SK-N-SH treated with all-trans-retinoic acid at 6 μM for 48 hours (cell line): Measurements from ENCODE around the gene SLC30A4.

ENCODE experiments used
- ATAC-seq: fragments of 200-7000 bp; cut with Tn5 transposase; 3 replicates; pipeline ENCODE4 v1.9.1; 2020; ENCODE audit warnings: mild to moderate bottlenecking, moderate library complexity
- ARNTL ChIP-seq: fragments of 450-650 bp; formaldehyde crosslinking; IDR thresholded peaks from 2 replicates; pipeline ENCODE4 v1.5.0; 2020; ENCODE audit warnings: low read depth, mild to moderate bottlenecking, moderate library complexity, borderline replicate concordance
- CSDC2 ChIP-seq: fragments of 250-450 bp; sonication (Bioruptor Pico); IDR thresholded peaks from 2 replicates; pipeline ENCODE4 v1.5.0; 2020; ENCODE audit warnings: mild to moderate bottlenecking, moderate library complexity
- ESRRG ChIP-seq: fragments of 250-450 bp; sonication (Bioruptor Pico); IDR thresholded peaks from 2 replicates; pipeline ENCODE4 v1.6.1; 2021; ENCODE audit warnings: mild to moderate bottlenecking
- OSR1 ChIP-seq: fragments of 250-450 bp; sonication (Bioruptor Pico); IDR thresholded peaks from 2 replicates; pipeline ENCODE4 v1.8.0; 2022; ENCODE audit warnings: moderate library complexity, mild to moderate bottlenecking, inconsistent platforms
- PATZ1 ChIP-seq: fragments of 250-450 bp; sonication (Bioruptor Pico); IDR thresholded peaks from 2 replicates; pipeline ENCODE4 v1.8.0; 2020; ENCODE audit warnings: mild to moderate bottlenecking, moderate library complexity, borderline replicate concordance
- PPARA ChIP-seq: fragments of 250-450 bp; sonication (Bioruptor Pico); IDR thresholded peaks from 2 replicates; pipeline ENCODE4 v1.5.0; 2020; ENCODE audit warnings: mild to moderate bottlenecking, borderline replicate concordance
- RARB ChIP-seq: fragments of 250-450 bp; sonication (Bioruptor Pico); IDR thresholded peaks from 2 replicates; pipeline ENCODE4 v1.8.0; 2021; ENCODE audit warnings: mild to moderate bottlenecking, moderate library complexity
- SNAI2 ChIP-seq: fragments of 250-450 bp; sonication (Bioruptor Pico); IDR thresholded peaks from 2 replicates; pipeline ENCODE4 v1.5.0; 2020; ENCODE audit warnings: mild to moderate bottlenecking, moderate library complexity
- TCF4 ChIP-seq: fragments of 250-450 bp; sonication (Bioruptor Pico); IDR thresholded peaks from 2 replicates; pipeline ENCODE4 v1.8.0; 2021; ENCODE audit warnings: mild to moderate bottlenecking, moderate library complexity, borderline replicate concordance
- TOX ChIP-seq: fragments of 250-450 bp; sonication (Bioruptor Pico); IDR thresholded peaks from 2 replicates; pipeline ENCODE4 v1.8.0; 2021; ENCODE audit warnings: mild to moderate bottlenecking, moderate library complexity, borderline replicate concordance
- TSHZ2 ChIP-seq: fragments of 250-450 bp; sonication (Bioruptor Pico); IDR thresholded peaks from 2 replicates; pipeline ENCODE4 v1.5.0; 2020; ENCODE audit warnings: mild to moderate bottlenecking, moderate library complexity
- ZC3H10 ChIP-seq: fragments of 250-450 bp; sonication (Bioruptor Pico); IDR thresholded peaks from 2 replicates; pipeline ENCODE4 v1.5.1; 2021; ENCODE audit warnings: mild to moderate bottlenecking, moderate library complexity
- ZFP3 ChIP-seq: fragments of 250-450 bp; sonication (Bioruptor Pico); IDR thresholded peaks from 2 replicates; pipeline ENCODE4 v1.5.0; 2020; ENCODE audit warnings: mild to moderate bottlenecking, moderate library complexity
- ZFP30 ChIP-seq: fragments of 450-650 bp; formaldehyde crosslinking; IDR thresholded peaks from 2 replicates; pipeline ENCODE4 v1.5.0; 2022; ENCODE audit warnings: mild to moderate bottlenecking, moderate library complexity
- ZNF565 ChIP-seq: fragments of 450-650 bp; formaldehyde crosslinking; conservative IDR thresholded peaks from 2 replicates; pipeline ENCODE4 v1.5.0; 2020; ENCODE audit warnings: low read depth, mild to moderate bottlenecking, moderate library complexity
- ZNF70 ChIP-seq: fragments of 450-650 bp; formaldehyde crosslinking; IDR thresholded peaks from 2 replicates; pipeline ENCODE4 v1.5.0; 2020; ENCODE audit warnings: mild to moderate bottlenecking, moderate library complexity
- ZNF8 ChIP-seq: fragments of 450-650 bp; formaldehyde crosslinking; IDR thresholded peaks from 2 replicates; pipeline ENCODE4 v1.5.0; 2020; ENCODE audit warnings: mild to moderate bottlenecking, moderate library complexity
- TF ChIP-seq, protein P1 (sequence below): fragments of 250-450 bp; sonication (Bioruptor Pico); IDR thresholded peaks from 2 replicates; pipeline ENCODE4 v1.5.1; 2020; ENCODE audit warnings: low read depth, mild to moderate bottlenecking, moderate library complexity
- TF ChIP-seq, protein P2 (sequence below): fragments of 250-450 bp; sonication (Bioruptor Pico); IDR thresholded peaks from 2 replicates; pipeline ENCODE4 v1.8.0; 2021; ENCODE audit warnings: low read depth, mild to moderate bottlenecking, moderate library complexity, borderline replicate concordance

SLC30A4 gene

DNA sequence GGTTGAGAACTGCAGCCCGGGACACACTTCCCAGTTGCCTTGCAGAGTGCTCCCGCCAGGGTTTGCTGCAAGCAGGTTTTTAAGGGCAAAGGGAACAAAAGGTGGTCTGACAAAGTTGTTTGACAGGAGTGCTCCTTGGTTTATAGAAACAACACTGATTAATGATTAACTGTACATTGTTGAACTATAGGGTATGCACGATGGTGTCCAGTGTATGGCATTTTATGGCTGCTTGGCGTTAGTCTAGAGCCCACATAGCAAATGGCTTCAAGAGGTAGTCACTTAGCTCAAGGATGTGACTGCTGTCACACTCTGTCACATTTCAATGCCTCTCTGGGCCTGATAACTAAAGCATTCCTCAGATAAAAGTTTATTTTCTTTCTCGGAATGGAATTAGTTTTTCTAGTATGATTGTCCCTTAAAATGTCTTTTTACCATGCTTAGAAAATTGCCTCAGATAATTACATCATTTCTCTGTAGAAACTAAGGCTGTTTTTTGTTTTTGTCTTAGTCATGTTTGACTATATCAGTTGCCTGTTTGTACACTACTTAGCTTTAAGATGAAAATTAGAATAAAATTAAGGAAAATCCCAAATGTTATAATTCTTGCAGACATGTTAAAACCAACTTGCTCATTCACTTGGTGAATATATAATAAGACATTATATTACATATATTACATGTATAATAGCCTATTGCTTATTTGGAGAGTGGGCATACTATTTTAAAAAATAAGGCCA, 82.9 kb downstream of the SLC30A4 start (continued):
- TF ChIP-seq, protein P1, sequence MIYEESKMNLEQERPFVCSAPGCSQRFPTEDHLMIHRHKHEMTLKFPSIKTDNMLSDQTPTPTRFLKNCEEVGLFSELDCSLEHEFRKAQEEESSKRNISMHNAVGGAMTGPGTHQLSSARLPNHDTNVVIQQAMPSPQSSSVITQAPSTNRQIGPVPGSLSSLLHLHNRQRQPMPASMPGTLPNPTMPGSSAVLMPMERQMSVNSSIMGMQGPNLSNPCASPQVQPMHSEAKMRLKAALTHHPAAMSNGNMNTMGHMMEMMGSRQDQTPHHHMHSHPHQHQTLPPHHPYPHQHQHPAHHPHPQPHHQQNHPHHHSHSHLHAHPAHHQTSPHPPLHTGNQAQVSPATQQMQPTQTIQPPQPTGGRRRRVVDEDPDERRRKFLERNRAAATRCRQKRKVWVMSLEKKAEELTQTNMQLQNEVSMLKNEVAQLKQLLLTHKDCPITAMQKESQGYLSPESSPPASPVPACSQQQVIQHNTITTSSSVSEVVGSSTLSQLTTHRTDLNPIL = no peak
- no peak for TF ChIP-seq PATZ1 (CRISPR knock-in tag)
- no peak for TF ChIP-seq ZNF8 (CRISPR knock-in tag)
- no peak for TF ChIP-seq RARB (CRISPR knock-in tag)

DNA sequence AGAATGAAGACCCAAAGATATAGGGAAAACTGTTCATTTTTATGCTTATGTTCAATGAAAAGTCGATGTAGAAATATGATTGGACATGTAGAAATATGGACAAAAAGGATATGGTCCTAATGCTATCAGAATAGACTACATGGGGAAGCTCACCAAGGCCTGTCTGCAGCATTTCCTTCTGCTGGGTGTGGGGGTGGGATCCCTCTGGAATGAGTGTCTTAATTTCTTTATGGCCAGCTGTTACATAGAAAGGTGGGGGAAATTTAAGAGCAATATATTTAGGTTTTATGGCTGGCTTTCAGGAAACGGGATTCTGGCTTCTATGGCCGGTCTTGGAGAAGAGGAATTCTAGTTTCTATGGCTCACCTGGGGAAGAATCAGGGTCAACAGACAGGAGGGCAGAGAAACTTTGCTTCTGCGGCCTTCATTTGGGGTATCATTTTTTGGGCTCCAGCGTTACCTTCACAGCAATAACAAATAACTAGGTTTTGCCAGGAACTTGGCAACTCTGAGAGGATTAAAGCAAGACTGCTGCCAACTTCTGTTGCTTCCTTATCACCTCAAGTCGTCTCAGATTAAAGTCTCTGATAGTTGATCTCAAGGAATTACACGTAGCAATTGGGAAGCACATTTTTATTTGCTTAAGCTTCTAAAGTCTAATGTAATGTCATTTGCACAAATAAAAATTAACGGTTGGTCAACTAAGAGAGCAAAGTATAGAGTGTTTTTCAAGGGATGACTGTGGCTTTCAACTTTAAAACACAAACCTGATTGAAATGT, 87.2 kb downstream of the SLC30A4 start:
- ATAC-seq = no peak
- no peak for TF ChIP-seq ARNTL (CRISPR knock-in tag)
- TF ChIP-seq ESRRG = no peak
- TF ChIP-seq TCF4 (CRISPR knock-in tag) = no peak
- TF ChIP-seq ZFP3 (CRISPR knock-in tag) = no peak
- TF ChIP-seq, protein P2, sequence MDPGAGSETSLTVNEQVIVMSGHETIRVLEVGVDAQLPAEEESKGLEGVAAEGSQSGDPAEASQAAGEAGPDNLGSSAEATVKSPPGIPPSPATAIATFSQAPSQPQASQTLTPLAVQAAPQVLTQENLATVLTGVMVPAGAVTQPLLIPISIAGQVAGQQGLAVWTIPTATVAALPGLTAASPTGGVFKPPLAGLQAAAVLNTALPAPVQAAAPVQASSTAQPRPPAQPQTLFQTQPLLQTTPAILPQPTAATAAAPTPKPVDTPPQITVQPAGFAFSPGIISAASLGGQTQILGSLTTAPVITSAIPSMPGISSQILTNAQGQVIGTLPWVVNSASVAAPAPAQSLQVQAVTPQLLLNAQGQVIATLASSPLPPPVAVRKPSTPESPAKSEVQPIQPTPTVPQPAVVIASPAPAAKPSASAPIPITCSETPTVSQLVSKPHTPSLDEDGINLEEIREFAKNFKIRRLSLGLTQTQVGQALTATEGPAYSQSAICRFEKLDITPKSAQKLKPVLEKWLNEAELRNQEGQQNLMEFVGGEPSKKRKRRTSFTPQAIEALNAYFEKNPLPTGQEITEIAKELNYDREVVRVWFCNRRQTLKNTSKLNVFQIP (CRISPR knock-in tag) = no peak
- no peak for TF ChIP-seq ZC3H10
- TF ChIP-seq PATZ1 (CRISPR knock-in tag) = no peak
- no peak for TF ChIP-seq ZNF8 (CRISPR knock-in tag)
- TF ChIP-seq RARB (CRISPR knock-in tag) = no peak

DNA sequence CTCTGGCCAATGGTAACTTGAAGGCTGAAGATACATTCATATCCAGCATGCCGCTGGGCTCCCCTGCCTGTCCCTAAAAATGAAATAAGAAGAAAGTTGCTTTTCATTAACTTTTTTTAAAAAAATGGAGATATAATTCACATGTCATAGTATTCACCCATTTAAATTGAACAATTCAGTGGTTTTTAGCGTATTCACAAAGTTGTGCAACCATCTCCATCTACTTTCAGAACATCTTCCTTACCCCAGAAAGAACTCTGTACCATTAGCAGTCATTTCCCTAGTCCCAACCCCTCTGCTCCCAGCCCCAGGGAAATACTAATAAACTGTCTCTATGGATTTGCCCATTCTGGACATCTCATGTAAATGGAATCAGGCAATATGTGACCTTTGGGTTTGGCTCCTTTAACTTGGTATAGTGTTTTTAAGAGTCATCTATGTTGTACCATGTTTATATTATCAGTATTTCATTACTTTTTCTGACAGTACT, 88.4 kb downstream of the SLC30A4 start:
- ATAC-seq = no peak
- TF ChIP-seq ZFP30 (CRISPR knock-in tag) = no peak
- TF ChIP-seq TSHZ2 (CRISPR knock-in tag) = no peak
- TF ChIP-seq TOX (CRISPR knock-in tag) = no peak
- TF ChIP-seq ZFP3 (CRISPR knock-in tag) = no peak
- no peak for TF ChIP-seq PATZ1 (CRISPR knock-in tag)
- TF ChIP-seq PPARA (CRISPR knock-in tag) = no peak
- TF ChIP-seq RARB (CRISPR knock-in tag) = no peak
- no peak for TF ChIP-seq OSR1 (CRISPR knock-in tag)
- no peak for TF ChIP-seq ZNF70 (CRISPR knock-in tag)
- TF ChIP-seq, protein P2 (CRISPR knock-in tag) = no peak
- no peak for TF ChIP-seq SNAI2 (CRISPR knock-in tag)
- TF ChIP-seq CSDC2 = no peak
- TF ChIP-seq ZNF565 (CRISPR knock-in tag) = no peak
- TF ChIP-seq, all 23 proteins: peak for 0
